GM19351 (cell line): ENCODE measurements around the gene NR1I3.
"Not testable (repeated sequence)": the region's sequence is repeated elsewhere in the genome, so short reads cannot be mapped to it uniquely, and the experiment has no call there.

Experiments
- ATAC-seq: cut with Tn5 transposase; IDR thresholded peaks from one replicate; pipeline ENCODE4 v1.9.1; 2021; ENCODE audit warnings: mild to moderate bottlenecking, moderate library complexity; ENCODE audit not compliant: unreplicated experiment

NR1I3 gene

GRCh38 chr1:161238039-161238473, at the start of gene NR1I3:
NR1I3 (minus strand) TSS chr1:161238203; CDS start chr1:161236565, 1,638 bp downstream.
- ATAC-seq: no peak

- no peak for ATAC-seq
Observed at GRCh38 chr1:161287482-161288054, 49.6 kb upstream of the NR1I3 start.

- ATAC-seq: no peak
Observed at GRCh38 chr1:161285521-161285920, 47.5 kb upstream of the NR1I3 start.

GRCh38 chr1:161285113-161285512, 47.1 kb upstream of the NR1I3 start:
- ATAC-seq: no peak

GRCh38 chr1:161282991-161283390, 45.0 kb upstream of the NR1I3 start:
- ATAC-seq: no peak

- no peak for ATAC-seq
Observed at GRCh38 chr1:161274874-161275273, 36.9 kb upstream of the NR1I3 start.

GRCh38 chr1:161273402-161273801, 35.4 kb upstream of the NR1I3 start:
- no peak for ATAC-seq

GRCh38 chr1:161267321-161267720, 29.3 kb upstream of the NR1I3 start:
- no peak for ATAC-seq

- no peak for ATAC-seq
Observed at GRCh38 chr1:161266836-161267235, 28.8 kb upstream of the NR1I3 start.

- ATAC-seq: no peak
Observed at GRCh38 chr1:161266202-161266601, 28.2 kb upstream of the NR1I3 start.

- ATAC-seq: no peak
Observed at GRCh38 chr1:161265305-161265704, 27.3 kb upstream of the NR1I3 start.

- ATAC-seq: no peak
Observed at GRCh38 chr1:161261261-161262235, 23.5 kb upstream of the NR1I3 start.

- no peak for ATAC-seq
Observed at GRCh38 chr1:161260376-161261260, 22.6 kb upstream of the NR1I3 start.

GRCh38 chr1:161259765-161260164, 21.8 kb upstream of the NR1I3 start:
- ATAC-seq: no peak

GRCh38 chr1:161259345-161259702, 21.3 kb upstream of the NR1I3 start:
- ATAC-seq: no peak

GRCh38 chr1:161258439-161259344, 20.7 kb upstream of the NR1I3 start, which contains the start of gene PCP4L1:
PCP4L1 (plus strand) TSS chr1:161258745; CDS start chr1:161258975, 230 bp downstream.
- ATAC-seq: peak; percentile 53

- not testable (repeated sequence) for ATAC-seq
Observed at GRCh38 chr1:161257109-161257508, 19.1 kb upstream of the NR1I3 start.

GRCh38 chr1:161255955-161256520, 18.0 kb upstream of the NR1I3 start:
- ATAC-seq: not testable (repeated sequence)

- not testable (repeated sequence) for ATAC-seq
Observed at GRCh38 chr1:161255302-161255701, 17.3 kb upstream of the NR1I3 start.

GRCh38 chr1:161251579-161251978, 13.6 kb upstream of the NR1I3 start:
- ATAC-seq: no peak
